ENCODE measurements around the gene RGS6.

RGS6 gene

DNA sequence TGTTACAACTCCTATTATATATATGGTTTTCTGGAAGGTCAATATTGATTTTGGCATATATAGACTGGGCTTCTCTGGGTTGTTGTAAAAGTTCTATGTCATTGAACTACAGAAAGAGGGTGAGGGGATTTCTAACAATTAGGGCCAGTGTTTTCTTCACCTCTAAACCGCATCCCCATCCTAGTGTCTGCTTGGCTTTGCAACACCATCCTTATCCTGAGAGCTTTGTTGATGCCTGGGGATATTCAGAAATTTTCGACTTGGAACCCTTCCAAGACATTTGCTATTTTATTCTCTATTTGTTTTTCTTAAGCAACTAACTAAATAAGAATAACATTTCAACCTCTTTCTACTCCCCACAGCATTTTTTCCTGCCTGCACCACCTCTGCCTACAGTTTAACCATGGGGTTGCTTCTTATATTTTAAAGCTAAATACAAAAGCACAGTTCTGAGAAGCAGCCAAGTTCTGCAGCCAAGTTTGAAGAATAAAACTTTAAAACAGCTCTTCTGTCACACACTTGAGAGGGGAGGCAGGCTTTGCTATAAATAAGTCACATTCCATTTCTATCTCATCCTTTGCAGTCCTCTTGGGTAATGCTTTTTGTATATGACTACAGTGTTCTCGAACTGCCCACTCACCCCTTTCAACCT lies 53.4 kb downstream of the RGS6 start:
- Histone ChIP-seq H2AFZ (ENCODE audit: low read length) (no peak overlapping the region), H3K4me2 (ENCODE audit: low read length) (no peak overlapping the region), H3K79me2 (ENCODE audit: insufficient read depth, low read length) (no peaks in the 10 kb centered on the region), H3K27me3 (ENCODE audit: insufficient read depth, low read length) (no peaks in the 10 kb centered on the region), H3K4me3 (ENCODE audit: low read depth, low read length, poor library complexity, severe bottlenecking) (no peak overlapping the region), H3K36me3 (ENCODE audit: insufficient read depth, low read length) (no peaks in the 10 kb centered on the region), H3K27ac (ENCODE audit: low read depth, low read length, poor library complexity, severe bottlenecking) (no peak overlapping the region), H3K9ac (ENCODE audit: low read length) (no peak overlapping the region), H3K9me3 (ENCODE audit: low read length) (no peaks in the 10 kb centered on the region), H3K4me1 (ENCODE audit: insufficient read depth, low read length, severe bottlenecking) (no peaks in the 10 kb centered on the region), H3K9me2 (ENCODE audit: low read depth, low read length) (no peaks in the 10 kb centered on the region), H3F3A (ENCODE audit: insufficient read depth, low read length) (no peaks in the 10 kb centered on the region), H4K20me1 (ENCODE audit: insufficient read depth, low read length) (no peaks in the 10 kb centered on the region)
- TF ChIP-seq EZH2 (IDR thresholded peaks at IDR 0.05; ENCODE audit: borderline replicate concordance, low read length): no peak
- TF ChIP-seq, protein P1, sequence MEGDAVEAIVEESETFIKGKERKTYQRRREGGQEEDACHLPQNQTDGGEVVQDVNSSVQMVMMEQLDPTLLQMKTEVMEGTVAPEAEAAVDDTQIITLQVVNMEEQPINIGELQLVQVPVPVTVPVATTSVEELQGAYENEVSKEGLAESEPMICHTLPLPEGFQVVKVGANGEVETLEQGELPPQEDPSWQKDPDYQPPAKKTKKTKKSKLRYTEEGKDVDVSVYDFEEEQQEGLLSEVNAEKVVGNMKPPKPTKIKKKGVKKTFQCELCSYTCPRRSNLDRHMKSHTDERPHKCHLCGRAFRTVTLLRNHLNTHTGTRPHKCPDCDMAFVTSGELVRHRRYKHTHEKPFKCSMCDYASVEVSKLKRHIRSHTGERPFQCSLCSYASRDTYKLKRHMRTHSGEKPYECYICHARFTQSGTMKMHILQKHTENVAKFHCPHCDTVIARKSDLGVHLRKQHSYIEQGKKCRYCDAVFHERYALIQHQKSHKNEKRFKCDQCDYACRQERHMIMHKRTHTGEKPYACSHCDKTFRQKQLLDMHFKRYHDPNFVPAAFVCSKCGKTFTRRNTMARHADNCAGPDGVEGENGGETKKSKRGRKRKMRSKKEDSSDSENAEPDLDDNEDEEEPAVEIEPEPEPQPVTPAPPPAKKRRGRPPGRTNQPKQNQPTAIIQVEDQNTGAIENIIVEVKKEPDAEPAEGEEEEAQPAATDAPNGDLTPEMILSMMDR (IDR thresholded peaks at IDR 0.05; ENCODE audit: low read length): no peak

DNA sequence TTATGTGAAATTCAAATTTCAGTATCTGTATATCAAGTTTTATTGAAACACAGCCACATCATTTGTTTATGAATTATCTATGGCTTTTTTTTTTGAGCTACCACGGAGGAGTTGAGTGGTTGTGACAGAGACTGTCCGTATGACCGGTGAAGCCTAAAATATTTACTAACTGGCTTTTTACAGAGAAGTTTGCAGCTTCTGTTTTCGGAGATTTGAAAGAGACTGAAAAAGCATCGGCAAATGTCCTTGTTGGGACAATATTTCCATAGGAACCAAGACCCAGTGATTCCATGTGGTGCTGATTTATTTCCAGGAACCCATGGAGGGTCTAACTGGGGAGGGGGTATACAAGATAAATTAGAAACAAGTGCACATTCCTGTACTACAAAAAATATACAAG lies 56.2 kb downstream of the RGS6 start:
- Histone ChIP-seq H3K4me1 (ENCODE audit: insufficient read depth, low read length, severe bottlenecking) (no peaks in the 10 kb centered on the region), H3F3A (ENCODE audit: insufficient read depth, low read length) (no peaks in the 10 kb centered on the region), H2AFZ (ENCODE audit: low read length) (no peak overlapping the region), H3K79me2 (ENCODE audit: insufficient read depth, low read length) (no peaks in the 10 kb centered on the region), H3K36me3 (ENCODE audit: insufficient read depth, low read length) (no peaks in the 10 kb centered on the region), H3K27me3 (ENCODE audit: insufficient read depth, low read length) (no peaks in the 10 kb centered on the region), H3K9me2 (ENCODE audit: low read depth, low read length) (no peaks in the 10 kb centered on the region), H3K27ac (ENCODE audit: low read depth, low read length, poor library complexity, severe bottlenecking) (no peak overlapping the region), H3K9ac (ENCODE audit: low read length) (no peak overlapping the region), H4K20me1 (ENCODE audit: insufficient read depth, low read length) (no peaks in the 10 kb centered on the region), H3K9me3 (ENCODE audit: low read length) (no peaks in the 10 kb centered on the region), H3K4me3 (ENCODE audit: low read depth, low read length, poor library complexity, severe bottlenecking) (no peak overlapping the region), H3K4me2 (ENCODE audit: low read length) (no peak overlapping the region)
- no peak for TF ChIP-seq EZH2 (IDR thresholded peaks at IDR 0.05; ENCODE audit: borderline replicate concordance, low read length)
- TF ChIP-seq, protein P1 (IDR thresholded peaks at IDR 0.05; ENCODE audit: low read length): no peak

DNA sequence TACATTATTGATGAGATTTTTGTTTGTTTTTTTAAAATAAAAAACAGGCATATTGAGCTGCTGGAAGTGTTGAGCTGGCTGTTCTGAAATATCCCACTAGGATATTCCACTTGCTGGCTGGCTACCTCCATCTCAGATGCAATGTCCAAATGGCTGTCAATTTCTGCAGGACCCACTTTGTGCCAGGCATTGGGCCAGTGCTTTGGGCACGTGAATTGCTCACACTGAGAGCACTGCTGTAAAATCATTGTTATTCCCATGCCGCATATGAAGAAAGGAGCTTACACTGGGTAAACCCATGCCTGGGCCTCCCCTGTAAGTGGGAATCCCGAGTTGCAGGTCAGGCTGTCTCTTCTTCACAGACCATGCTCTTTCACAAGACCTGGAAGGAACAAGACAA lies 56.7 kb downstream of the RGS6 start:
- no peaks in the 10 kb centered on the region for H3K9me2 ChIP-seq (ENCODE audit: low read depth, low read length)
- no peak for TF ChIP-seq EZH2 (IDR thresholded peaks at IDR 0.05; ENCODE audit: borderline replicate concordance, low read length)
- TF ChIP-seq, protein P1 (IDR thresholded peaks at IDR 0.05; ENCODE audit: low read length): no peak
- no peaks in the 10 kb centered on the region for H3K36me3 ChIP-seq (ENCODE audit: insufficient read depth, low read length)
- H3K4me2 ChIP-seq (ENCODE audit: low read length): no peak overlapping the region
- no peak overlapping the region for H3K27ac ChIP-seq (ENCODE audit: low read depth, low read length, poor library complexity, severe bottlenecking)
- no peaks in the 10 kb centered on the region for H4K20me1 ChIP-seq (ENCODE audit: insufficient read depth, low read length)
- H3K79me2 ChIP-seq (ENCODE audit: insufficient read depth, low read length): no peaks in the 10 kb centered on the region
- H3F3A ChIP-seq (ENCODE audit: insufficient read depth, low read length): no peaks in the 10 kb centered on the region
- no peaks in the 10 kb centered on the region for H3K27me3 ChIP-seq (ENCODE audit: insufficient read depth, low read length)
- H3K4me1 ChIP-seq (ENCODE audit: insufficient read depth, low read length, severe bottlenecking): no peaks in the 10 kb centered on the region
- H3K9ac ChIP-seq (ENCODE audit: low read length): no peak overlapping the region
- H3K4me3 ChIP-seq (ENCODE audit: low read depth, low read length, poor library complexity, severe bottlenecking): no peak overlapping the region
- H3K9me3 ChIP-seq (ENCODE audit: low read length): no peaks in the 10 kb centered on the region
- H2AFZ ChIP-seq (ENCODE audit: low read length): no peak overlapping the region

All from OCI-LY1 (cell line).